H1 (cell line): ENCODE measurements around the gene C11orf65. TPM values are rescaled to one million over a fixed set of nuclear protein-coding genes. Genes with fewer than 3 reads are reported as not detected.

Experiments
- CHD7 ChIP-seq: fragments of 300-600 bp; sonication (generic); IDR thresholded peaks from 2 replicates; pipeline ENCODE4 v1.7.1; 2012; ENCODE audit warnings: low read length, moderate library complexity, mild to moderate bottlenecking, inconsistent platforms; ENCODE audit not compliant: insufficient replicate concordance
- JUN ChIP-seq: IDR thresholded peaks from 2 replicates; pipeline ENCODE4 v1.6.1; 2011; ENCODE audit warnings: low read depth, mild to moderate bottlenecking, improper control_type of control experiment, low read length
- polyA plus RNA-seq, 7 experiments: library from polyadenylated mRNA; depleted of rRNA in 3 of 7; stranded (reverse) in 5 of 7; unstranded in 2 of 7; fragments of >200 nt in 5 of 7; fragments of 200-250 nt in 2 of 7; gene quantifications; 1 replicate in 5 of 7; 2 replicates in 1 of 7; 4 replicates in 1 of 7; pipeline versions ENCODE4 v1.2.1 to v1.2.3, GENCODE V29; 2011 to 2013; ENCODE audit warnings: missing spikeins in 2 of 7, mixed read lengths in 2 of 7
- total RNA-seq: library from RNA; stranded (reverse); fragmentation: NEBNext Ultra II Directional; extraction: Animal tissue kit (Norgen Biotek cat#: 25700); gene quantifications from 2 replicates; pipeline ENCODE4 v1.2.1, GENCODE V29; 2021

The C11orf65 gene
- total and polyA plus RNA-seq, 2 of the 8 experiments (the other 6 are each of a cell fraction or from before 2014, with no cell fraction given): 0.14 to 0.22 TPM

- TF ChIP-seq CHD7 (no peak), JUN (no peak)
These were observed 99.2 kb downstream of the C11orf65 start (continued) for GRCh38 chr11:108368134-108368533.
